ENCODE results near the gene SELENOH.

DNA sequence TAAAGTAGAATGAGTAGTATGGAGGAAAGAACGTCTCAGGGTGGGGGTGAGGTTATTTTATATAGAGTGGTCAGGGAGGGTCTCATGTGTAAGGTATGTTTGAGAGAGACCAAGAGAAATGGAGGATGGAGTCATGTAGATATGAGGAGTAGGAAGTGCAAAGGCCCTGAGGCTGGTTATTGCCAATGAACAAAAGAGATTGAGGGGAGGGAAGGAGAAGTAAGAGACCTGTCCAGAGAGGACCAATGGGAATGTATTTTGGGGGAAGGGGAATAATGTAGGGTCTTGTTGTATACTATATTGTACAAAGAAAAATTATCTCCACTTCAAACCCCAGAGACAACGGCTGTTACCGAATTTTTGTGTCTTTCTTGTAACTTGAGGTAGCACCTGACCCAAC lies 30.1 kb downstream of the SELENOH start:
- TF ChIP-seq, protein P1, sequence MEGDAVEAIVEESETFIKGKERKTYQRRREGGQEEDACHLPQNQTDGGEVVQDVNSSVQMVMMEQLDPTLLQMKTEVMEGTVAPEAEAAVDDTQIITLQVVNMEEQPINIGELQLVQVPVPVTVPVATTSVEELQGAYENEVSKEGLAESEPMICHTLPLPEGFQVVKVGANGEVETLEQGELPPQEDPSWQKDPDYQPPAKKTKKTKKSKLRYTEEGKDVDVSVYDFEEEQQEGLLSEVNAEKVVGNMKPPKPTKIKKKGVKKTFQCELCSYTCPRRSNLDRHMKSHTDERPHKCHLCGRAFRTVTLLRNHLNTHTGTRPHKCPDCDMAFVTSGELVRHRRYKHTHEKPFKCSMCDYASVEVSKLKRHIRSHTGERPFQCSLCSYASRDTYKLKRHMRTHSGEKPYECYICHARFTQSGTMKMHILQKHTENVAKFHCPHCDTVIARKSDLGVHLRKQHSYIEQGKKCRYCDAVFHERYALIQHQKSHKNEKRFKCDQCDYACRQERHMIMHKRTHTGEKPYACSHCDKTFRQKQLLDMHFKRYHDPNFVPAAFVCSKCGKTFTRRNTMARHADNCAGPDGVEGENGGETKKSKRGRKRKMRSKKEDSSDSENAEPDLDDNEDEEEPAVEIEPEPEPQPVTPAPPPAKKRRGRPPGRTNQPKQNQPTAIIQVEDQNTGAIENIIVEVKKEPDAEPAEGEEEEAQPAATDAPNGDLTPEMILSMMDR (conservative IDR thresholded peaks at IDR 0.05 in 1 of 2, IDR thresholded peaks at IDR 0.05 in 1 of 2; ENCODE audit: extremely low read depth in 1 of 2, insufficient read depth in 1 of 2, low read depth in 1 of 2, low read length in 2 of 2), result no peak
- no peak for TF ChIP-seq EZH2 (IDR thresholded peaks at IDR 0.05; ENCODE audit: borderline replicate concordance, low read length)
